ENCODE measurements around the gene OSR1.

- TF ChIP-seq FOS (IDR thresholded peaks at IDR 0.05; ENCODE audit: borderline replicate concordance, insufficient read depth, low read length) = no peak
- TF ChIP-seq EZH2 (IDR thresholded peaks at IDR 0.05; ENCODE audit: borderline replicate concordance, low read depth, low read length, severe bottlenecking) = no peak
- no peak for TF ChIP-seq POLR2A (IDR thresholded peaks at IDR 0.05; ENCODE audit: low read depth, low read length)
- no peak for TF ChIP-seq CTCF (IDR thresholded peaks at IDR 0.05; ENCODE audit: extremely low read depth in 1 of 2, insufficient read depth in 1 of 2, low read depth in 1 of 2, low read length in 2 of 2)
- TF ChIP-seq MAX (IDR thresholded peaks at IDR 0.05; ENCODE audit: insufficient read depth, insufficient read length) = no peak
These were observed 11.3 kb downstream of the OSR1 start for GRCh38 chr2:19346983-19347618.
